B cell (primary cell): Measurements from ENCODE around the gene VPS35. TPM values are rescaled to one million over a fixed set of nuclear protein-coding genes. Genes with fewer than 3 reads are reported as not detected.
"Not testable (repeated sequence)": the region's sequence is repeated elsewhere in the genome, so short reads cannot be mapped to it uniquely, and the experiment has no call there.

ENCODE experiments used
- ATAC-seq: fragments of 200-7000 bp; cut with Tn5 transposase; one replicate; pipeline ENCODE4 v1.10.0; 2021; ENCODE audit warnings: low read depth, mild to moderate bottlenecking, moderate number of reproducible peaks, moderate library complexity
- CTCF ChIA-PET: fragments of 350-600 bp; sonication (Branson Sonifier 250); formaldehyde crosslinking; loops from one replicate; lab custom pipeline; 2021; ENCODE audit warnings: antibody characterized with exemption, inconsistent platforms; lab: Charles Lee
- POLR2A ChIA-PET: fragments of 350-600 bp; sonication (Branson Sonifier 250); formaldehyde crosslinking; loops from one replicate; lab custom pipeline; 2021; ENCODE audit warnings: antibody characterized with exemption; lab: Charles Lee
- DNase-seq: peaks from one replicate; pipeline ENCODE4 v3.0.0; 2013
- H2AFZ ChIP-seq: 2 replicates; pipeline ENCODE4 v1.6.1; 2012; ENCODE audit warnings: mild to moderate bottlenecking, low read depth, low read length; ENCODE audit not compliant: insufficient read depth, poor library complexity, severe bottlenecking
- H3K27ac ChIP-seq, 2 donors: 1 replicate in 1 of 2; 2 replicates in 1 of 2; pipeline ENCODE4 v1.5.1; 2012 to 2013; ENCODE audit warnings: low read length in 2 of 2, mild to moderate bottlenecking in 2 of 2, moderate library complexity in 1 of 2
- H3K27me3 ChIP-seq, 4 experiments: fragments of 200-600 bp in 1 of 4; sonication (generic) in 1 of 4; replicated peaks in 1 of 4; 1 replicate in 2 of 4; 2 replicates in 2 of 4; pipeline versions ENCODE4 v1.6.1 to v1.7.0; 2013 to 2016; ENCODE audit warnings: low read length in 3 of 4, mild to moderate bottlenecking in 2 of 4, mixed read lengths in 1 of 4, moderate library complexity in 1 of 4; ENCODE audit not compliant: insufficient read depth in 4 of 4, control insufficient read depth in 3 of 4; ENCODE audit errors: control extremely low read depth in 1 of 4
- H3K36me3 ChIP-seq, 2 experiments: replicated peaks in 1 of 2; 1 replicate in 1 of 2; 2 replicates in 1 of 2; pipeline versions ENCODE4 v1.6.1 to v1.7.1; 2013; ENCODE audit warnings: low read length in 1 of 2; ENCODE audit not compliant: insufficient read depth in 2 of 2, control insufficient read depth in 1 of 2; ENCODE audit errors: control extremely low read depth in 1 of 2, extremely low read depth in 1 of 2
- H3K4me1 ChIP-seq, 2 donors: fragments of 200-600 bp in 1 of 2; sonication (generic) in 1 of 2; 1 replicate in 1 of 2; 2 replicates in 1 of 2; pipeline versions ENCODE4 v1.5.1 to v1.6.1; 2013 to 2017; ENCODE audit warnings: low read length in 2 of 2; ENCODE audit not compliant: control insufficient read depth in 2 of 2, insufficient read depth in 2 of 2
- H3K4me2 ChIP-seq: replicated peaks from 2 replicates; pipeline ENCODE3; 2012; ENCODE audit warnings: mild to moderate bottlenecking, low read depth, low read length; ENCODE audit not compliant: poor library complexity, severe bottlenecking
- H3K4me3 ChIP-seq, 5 experiments: fragments of 200-600 bp in 1 of 5; sonication (generic) in 1 of 5; 1 replicate in 3 of 5; 2 replicates in 2 of 5; pipeline versions ENCODE4 v1.5.1 to v1.7.0; 2011 to 2016; ENCODE audit warnings: low read length in 4 of 5, mild to moderate bottlenecking in 4 of 5, low read depth in 2 of 5, control low read depth in 1 of 5, moderate library complexity in 1 of 5; ENCODE audit not compliant: insufficient read depth in 1 of 5; ENCODE audit errors: control extremely low read depth in 1 of 5, extremely low read depth in 1 of 5
- H3K79me2 ChIP-seq: fragments of 200-600 bp; sonication (generic); one replicate; pipeline ENCODE4 v1.6.0; 2016; ENCODE audit warnings: low read length; ENCODE audit not compliant: control insufficient read depth, insufficient read depth
- H3K9ac ChIP-seq: fragments of 200-600 bp; sonication (generic); 2 replicates; pipeline ENCODE4 v1.6.1; 2017; ENCODE audit warnings: mild to moderate bottlenecking, low read length, moderate library complexity
- H3K9me3 ChIP-seq, 3 donors: one replicate each; pipeline versions ENCODE4 v1.6.1 to v1.7.1; 2013; ENCODE audit warnings: low read length in 2 of 3; ENCODE audit not compliant: control insufficient read depth in 2 of 3, insufficient read depth in 1 of 3; ENCODE audit errors: control extremely low read depth in 1 of 3
- H4K20me1 ChIP-seq: 2 replicates; pipeline ENCODE4 v1.6.0; 2012; ENCODE audit warnings: mild to moderate bottlenecking, low read length; ENCODE audit not compliant: insufficient read depth, control insufficient read depth, poor library complexity, severe bottlenecking
- H3K27ac Mint-ChIP-seq: one replicate; pipeline ENCODE4 v1.8.0; 2021; ENCODE audit warnings: mixed read lengths
- H3K27me3 Mint-ChIP-seq: one replicate; pipeline ENCODE4 v1.8.0; 2021; ENCODE audit warnings: mixed read lengths
- H3K4me1 Mint-ChIP-seq: one replicate; pipeline ENCODE4 v1.8.0; 2021; ENCODE audit warnings: mixed read lengths
- H3K4me3 Mint-ChIP-seq: one replicate; pipeline ENCODE4 v1.8.0; 2021; ENCODE audit warnings: mixed read lengths
- H3K9me3 Mint-ChIP-seq: one replicate; pipeline ENCODE4 v1.8.0; 2022; ENCODE audit warnings: mixed read lengths; ENCODE audit not compliant: insufficient read depth
- WGBS: methylation state at CpG from one replicate; pipeline ENCODE4 v1.1.5; 2013; ENCODE audit warnings: missing lambda C conversion rate; ENCODE audit not compliant: insufficient coverage; 5-methylcytosine and 5-hydroxymethylcytosine counted together
- intact Hi-C: fragments of 100-400 bp; cut with micrococcal nuclease; formaldehyde crosslinking; loops from one replicate; pipeline ENCODE4 v1.10.0; 2022
- polyA plus RNA-seq: library from polyadenylated mRNA; depleted of rRNA; stranded (reverse); fragments of >200 nt; gene quantifications from 2 replicates; pipeline ENCODE4 v1.2.3, GENCODE V29; 2012
- total RNA-seq, 2 donors: library from RNA; stranded (reverse); fragments of 120-200 nt in 1 of 2; gene quantifications; 1 replicate in 1 of 2; 2 replicates in 1 of 2; pipeline versions ENCODE4 v1.2.3 to v1.2.4, GENCODE V29; 2013 to 2022

VPS35 gene
- total and polyA plus RNA-seq, 2 donors (not counting 1 experiment from before 2014, with no cell fraction given) = 9.5 to 120 TPM

- H4K20me1 ChIP-seq, H3K27ac ChIP-seq, H2AFZ ChIP-seq, H3K9me3 Mint-ChIP-seq, H3K27me3 ChIP-seq, H3K79me2 ChIP-seq, H3K27me3 Mint-ChIP-seq, H3K4me3 Mint-ChIP-seq, ATAC-seq, H3K4me2 ChIP-seq, H3K36me3 ChIP-seq, H3K4me3 ChIP-seq, H3K9ac ChIP-seq, H3K9me3 ChIP-seq, CTCF ChIA-PET, POLR2A ChIA-PET, H3K27ac Mint-ChIP-seq, DNase-seq: not testable (repeated sequence)
- H3K4me1 Mint-ChIP-seq = peaks cover 22% of the 10 kb centered on the region
- 100% methylated on average over 1 of the region's 6 CpGs for WGBS
- intact Hi-C loops = loop anchor here (5.0 kb wide), 1 partner anchor 1742 kb away; no protein-coding TSS in a partner anchor
- peaks cover 15 to 16% of the 10 kb centered on the region in 2 donors for H3K4me1 ChIP-seq
Measured at GRCh38 chr16:46624862-46625261, 64.1 kb downstream of the VPS35 start.

- H3K4me2 ChIP-seq, H2AFZ ChIP-seq, H3K27me3 Mint-ChIP-seq, H3K9ac ChIP-seq, H4K20me1 ChIP-seq, H3K27ac Mint-ChIP-seq, H3K27ac ChIP-seq, H3K27me3 ChIP-seq, H3K36me3 ChIP-seq, H3K9me3 Mint-ChIP-seq, CTCF ChIA-PET, ATAC-seq, H3K79me2 ChIP-seq, H3K4me3 Mint-ChIP-seq, POLR2A ChIA-PET, H3K9me3 ChIP-seq, DNase-seq, H3K4me3 ChIP-seq: not testable (repeated sequence)
- no CpG with 5 or more reads among the region's 6 CpGs for WGBS
- peaks cover 15 to 16% of the 10 kb centered on the region in 2 donors for H3K4me1 ChIP-seq
- intact Hi-C loops = loop anchor here (5.0 kb wide), 1 partner anchor 1744 kb away; no protein-coding TSS in a partner anchor
- H3K4me1 Mint-ChIP-seq = peaks cover 24% of the 10 kb centered on the region
Measured at GRCh38 chr16:46623707-46624106, 65.3 kb downstream of the VPS35 start.

DNA sequence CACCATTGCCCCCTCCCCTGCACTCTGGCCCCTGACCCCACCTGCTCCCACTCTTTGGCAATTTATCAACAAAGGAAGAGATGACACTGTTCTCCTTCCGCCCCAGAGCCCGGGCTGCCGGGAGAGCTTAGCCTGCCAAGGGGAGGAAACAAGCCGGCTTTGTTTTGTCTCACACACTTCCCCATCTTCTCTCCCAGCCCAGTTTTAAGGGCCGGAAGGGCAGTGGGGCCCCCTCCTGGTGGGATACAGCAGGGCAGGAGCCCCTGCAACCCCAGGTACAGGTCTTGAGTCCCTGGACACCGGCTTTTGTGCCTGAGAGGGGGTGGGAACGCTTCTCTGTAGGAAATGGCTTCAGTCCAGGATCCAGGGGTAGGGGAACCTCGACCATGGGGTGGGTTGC, 65.7 kb downstream of the VPS35 start:
- H3K4me2 ChIP-seq, H3K9me3 ChIP-seq, H3K4me3 Mint-ChIP-seq, H3K27ac Mint-ChIP-seq, H3K36me3 ChIP-seq, H3K79me2 ChIP-seq, H3K27me3 ChIP-seq, H3K9ac ChIP-seq, H4K20me1 ChIP-seq, ATAC-seq, H3K4me3 ChIP-seq, DNase-seq, POLR2A ChIA-PET, H3K9me3 Mint-ChIP-seq, H3K27ac ChIP-seq, H3K27me3 Mint-ChIP-seq, H2AFZ ChIP-seq, CTCF ChIA-PET: not testable (repeated sequence)
- H3K4me1 ChIP-seq = peaks cover 15 to 16% of the 10 kb centered on the region in 2 donors
- intact Hi-C loops = loop anchor here (5.0 kb wide), 1 partner anchor 1744 kb away; no protein-coding TSS in a partner anchor
- peaks cover 26% of the 10 kb centered on the region for H3K4me1 Mint-ChIP-seq
- no CpG with 5 or more reads among the region's 8 CpGs for WGBS
